ENCODE results near the gene PKD2L1. TPM values are rescaled to one million over a fixed set of nuclear protein-coding genes. Genes with fewer than 3 reads are reported as not detected.

The PKD2L1 gene
- total and polyA plus RNA-seq, 2 donors (not counting 1 experiment from before 2014, with no cell fraction given): 0.37 TPM; not detected in 1

DNA sequence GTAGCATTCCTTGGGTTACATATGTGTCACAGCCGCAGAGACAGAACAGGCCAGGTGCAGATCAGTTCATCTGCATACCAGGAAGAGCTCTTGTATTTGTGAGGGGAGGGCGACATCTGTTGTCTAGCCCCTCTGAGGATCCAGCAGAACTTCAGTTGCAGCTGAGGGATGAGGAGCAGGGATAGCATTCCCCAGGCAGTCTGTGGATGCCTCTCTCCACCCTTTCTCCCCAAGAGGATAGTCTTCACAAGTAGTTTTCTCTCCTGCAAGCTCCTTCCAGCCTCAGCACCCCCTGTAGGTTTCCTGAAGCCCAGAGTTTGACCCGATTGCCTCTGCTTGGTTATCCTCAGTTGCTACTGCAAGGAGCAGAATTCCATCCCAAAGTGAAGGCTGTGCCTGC lies 19.6 kb upstream of the PKD2L1 start:
- Mint-ChIP-seq H3K4me3 (no peak overlapping the region), H3K27me3 (no peaks in the 10 kb centered on the region), H3K9me3 (ENCODE audit: insufficient read depth) (no peaks in the 10 kb centered on the region), H3K4me1 (peaks cover 22% of the 10 kb centered on the region), H3K27ac (no peak overlapping the region)
- Histone ChIP-seq H3K79me2 (ENCODE audit: control insufficient read depth, insufficient read depth, low read length) (no peaks in the 10 kb centered on the region), H3K9me3 (ENCODE audit: control extremely low read depth in 1 of 3, control insufficient read depth in 2 of 3, insufficient read depth in 1 of 3, low read length in 2 of 3) (no peaks in the 10 kb centered on the region), H2AFZ (ENCODE audit: insufficient read depth, low read depth, low read length, poor library complexity, severe bottlenecking) (no peak overlapping the region), H3K27ac (ENCODE audit: low read length in 2 of 2) (no peak overlapping the region), H4K20me1 (ENCODE audit: control insufficient read depth, insufficient read depth, low read length, poor library complexity, severe bottlenecking) (no peaks in the 10 kb centered on the region), H3K4me2 (replicated peaks; ENCODE audit: low read depth, low read length, poor library complexity, severe bottlenecking) (no peak overlapping the region), H3K27me3 (replicated peaks in 1 of 4; ENCODE audit: control extremely low read depth in 1 of 4, control insufficient read depth in 3 of 4, insufficient read depth in 4 of 4, low read length in 3 of 4) (peaks cover 0 to 8% (median 0%) of the 10 kb centered on the region in 4 experiments), H3K9ac (ENCODE audit: low read length) (no peak overlapping the region), H3K4me1 (ENCODE audit: control insufficient read depth in 2 of 2, insufficient read depth in 2 of 2, low read length in 2 of 2) (peaks cover 14 to 23% of the 10 kb centered on the region in 2 donors), H3K36me3 (replicated peaks in 1 of 2; ENCODE audit: control extremely low read depth in 1 of 2, control insufficient read depth in 1 of 2, extremely low read depth in 1 of 2, insufficient read depth in 2 of 2, low read length in 1 of 2) (peaks cover 0 to 2% of the 10 kb centered on the region in 2 experiments), H3K4me3 (ENCODE audit: control extremely low read depth in 1 of 5, extremely low read depth in 1 of 5, insufficient read depth in 1 of 5, low read depth in 2 of 5, low read length in 4 of 5) (no peak overlapping the region)
- DNase-seq: no peak
- TF ChIP-seq EZH2 (IDR thresholded peaks at IDR 0.05; ENCODE audit: borderline replicate concordance, insufficient read depth, low read depth, low read length, poor library complexity, severe bottlenecking): no peak
- TF ChIP-seq, protein P1, sequence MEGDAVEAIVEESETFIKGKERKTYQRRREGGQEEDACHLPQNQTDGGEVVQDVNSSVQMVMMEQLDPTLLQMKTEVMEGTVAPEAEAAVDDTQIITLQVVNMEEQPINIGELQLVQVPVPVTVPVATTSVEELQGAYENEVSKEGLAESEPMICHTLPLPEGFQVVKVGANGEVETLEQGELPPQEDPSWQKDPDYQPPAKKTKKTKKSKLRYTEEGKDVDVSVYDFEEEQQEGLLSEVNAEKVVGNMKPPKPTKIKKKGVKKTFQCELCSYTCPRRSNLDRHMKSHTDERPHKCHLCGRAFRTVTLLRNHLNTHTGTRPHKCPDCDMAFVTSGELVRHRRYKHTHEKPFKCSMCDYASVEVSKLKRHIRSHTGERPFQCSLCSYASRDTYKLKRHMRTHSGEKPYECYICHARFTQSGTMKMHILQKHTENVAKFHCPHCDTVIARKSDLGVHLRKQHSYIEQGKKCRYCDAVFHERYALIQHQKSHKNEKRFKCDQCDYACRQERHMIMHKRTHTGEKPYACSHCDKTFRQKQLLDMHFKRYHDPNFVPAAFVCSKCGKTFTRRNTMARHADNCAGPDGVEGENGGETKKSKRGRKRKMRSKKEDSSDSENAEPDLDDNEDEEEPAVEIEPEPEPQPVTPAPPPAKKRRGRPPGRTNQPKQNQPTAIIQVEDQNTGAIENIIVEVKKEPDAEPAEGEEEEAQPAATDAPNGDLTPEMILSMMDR (IDR thresholded peaks at IDR 0.05): no peak
- whole genome bisulfite sequencing (ENCODE audit: insufficient coverage): 88% methylated on average over 2 of the region's 3 CpGs
- intact Hi-C loops (cut with micrococcal nuclease): loop anchor here (5.0 kb wide), 2 partner anchors 162 to 188 kb away; partner anchors contain the start of genes ERLIN1 and HIF1AN
- ChIA-PET CTCF (interaction anchor here (0.9 to 1.8 kb wide), 5 partner anchors 11 to 84 kb away, joined by 3 to 14 read pairs (median 5); no protein-coding TSS in a partner anchor), POLR2A (no interaction called here)
- ATAC-seq (ENCODE audit: low read depth): no peak

DNA sequence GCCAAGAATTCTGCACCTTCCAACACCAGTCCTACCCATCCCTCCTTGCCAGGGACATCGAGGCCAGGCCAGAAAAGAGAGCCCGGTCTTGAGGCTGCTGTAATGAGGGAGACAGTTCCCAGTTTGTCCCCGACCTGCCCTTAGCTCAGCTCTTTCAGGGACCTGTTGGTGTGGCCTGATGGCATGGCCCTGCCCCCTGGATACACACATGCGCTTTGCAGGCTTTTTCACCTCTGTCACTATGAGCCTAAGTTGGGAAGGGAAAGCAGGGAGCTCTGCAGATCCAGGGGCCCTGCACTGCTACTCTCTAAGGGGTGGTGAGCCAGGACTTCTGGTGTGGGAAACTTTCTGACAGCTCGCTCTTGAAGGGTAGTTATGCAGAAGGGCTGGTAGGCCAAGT lies 19.1 kb upstream of the PKD2L1 start:
- ChIA-PET POLR2A (no interaction called here), CTCF (interaction anchor here (0.9 to 1.8 kb wide), 5 partner anchors 10 to 85 kb away, joined by 3 to 14 read pairs (median 5); no protein-coding TSS in a partner anchor)
- Mint-ChIP-seq H3K27me3 (no peaks in the 10 kb centered on the region), H3K27ac (no peak overlapping the region), H3K4me1 (peaks cover 22% of the 10 kb centered on the region), H3K4me3 (no peak overlapping the region), H3K9me3 (ENCODE audit: insufficient read depth) (no peaks in the 10 kb centered on the region)
- Histone ChIP-seq H3K9ac (ENCODE audit: low read length) (no peak overlapping the region), H3K4me2 (replicated peaks; ENCODE audit: low read depth, low read length, poor library complexity, severe bottlenecking) (no peak overlapping the region), H3K36me3 (replicated peaks in 1 of 2; ENCODE audit: control extremely low read depth in 1 of 2, control insufficient read depth in 1 of 2, extremely low read depth in 1 of 2, insufficient read depth in 2 of 2, low read length in 1 of 2) (peaks cover 0 to 2% of the 10 kb centered on the region in 2 experiments), H2AFZ (ENCODE audit: insufficient read depth, low read depth, low read length, poor library complexity, severe bottlenecking) (no peak overlapping the region), H3K27ac (ENCODE audit: low read length in 2 of 2) (no peak overlapping the region), H3K27me3 (replicated peaks in 1 of 4; ENCODE audit: control extremely low read depth in 1 of 4, control insufficient read depth in 3 of 4, insufficient read depth in 4 of 4, low read length in 3 of 4) (peaks cover 0 to 8% (median 0%) of the 10 kb centered on the region in 4 experiments), H3K79me2 (ENCODE audit: control insufficient read depth, insufficient read depth, low read length) (no peaks in the 10 kb centered on the region), H3K4me3 (ENCODE audit: control extremely low read depth in 1 of 5, extremely low read depth in 1 of 5, insufficient read depth in 1 of 5, low read depth in 2 of 5, low read length in 4 of 5) (no peak overlapping the region), H3K4me1 (ENCODE audit: control insufficient read depth in 2 of 2, insufficient read depth in 2 of 2, low read length in 2 of 2) (peaks cover 14 to 23% of the 10 kb centered on the region in 2 donors), H4K20me1 (ENCODE audit: control insufficient read depth, insufficient read depth, low read length, poor library complexity, severe bottlenecking) (no peaks in the 10 kb centered on the region), H3K9me3 (ENCODE audit: control extremely low read depth in 1 of 3, control insufficient read depth in 2 of 3, insufficient read depth in 1 of 3, low read length in 2 of 3) (no peaks in the 10 kb centered on the region)
- ATAC-seq (ENCODE audit: low read depth): no peak
- intact Hi-C loops (cut with micrococcal nuclease): loop anchor here (5.0 kb wide), 2 partner anchors 162 to 188 kb away; partner anchors contain the start of genes ERLIN1 and HIF1AN
- DNase-seq: no peak
- TF ChIP-seq, protein P1 (IDR thresholded peaks at IDR 0.05): no peak
- TF ChIP-seq EZH2 (IDR thresholded peaks at IDR 0.05; ENCODE audit: borderline replicate concordance, insufficient read depth, low read depth, low read length, poor library complexity, severe bottlenecking): no peak
- WGBS (ENCODE audit: insufficient coverage): 86% methylated on average over 5 of the region's 5 CpGs

Measured in B cell (primary cell).